GM12872 (cell line): ENCODE measurements around the gene CD6.

Experiments
- TF ChIP-seq, protein P1 (sequence below): IDR thresholded peaks from 3 replicates; pipeline ENCODE4 v1.5.1; 2011; ENCODE audit warnings: low read depth, mild to moderate bottlenecking, low read length, moderate library complexity; ENCODE audit not compliant: insufficient read depth

CD6 gene

DNA sequence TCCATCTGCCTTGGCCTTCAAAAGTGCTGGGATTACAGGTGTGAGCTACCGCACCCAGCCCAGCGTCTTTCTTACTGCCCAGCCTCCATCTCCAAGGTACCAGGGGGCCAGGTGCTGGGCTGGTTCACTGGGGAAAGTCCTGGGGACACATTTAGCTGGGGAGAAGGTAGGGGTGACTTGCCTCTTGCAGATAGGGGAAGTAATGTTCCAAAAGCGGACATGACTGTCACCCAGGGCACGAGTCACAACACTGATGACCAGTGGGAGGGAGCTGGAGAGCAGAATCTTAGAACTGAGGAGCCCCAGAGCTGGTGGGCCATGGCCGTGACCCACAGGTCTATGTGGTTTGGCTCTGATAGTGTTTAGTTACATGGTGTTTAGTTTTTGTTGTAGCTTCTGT is 17.1 kb upstream of the CD6 start:
- TF ChIP-seq, protein P1, sequence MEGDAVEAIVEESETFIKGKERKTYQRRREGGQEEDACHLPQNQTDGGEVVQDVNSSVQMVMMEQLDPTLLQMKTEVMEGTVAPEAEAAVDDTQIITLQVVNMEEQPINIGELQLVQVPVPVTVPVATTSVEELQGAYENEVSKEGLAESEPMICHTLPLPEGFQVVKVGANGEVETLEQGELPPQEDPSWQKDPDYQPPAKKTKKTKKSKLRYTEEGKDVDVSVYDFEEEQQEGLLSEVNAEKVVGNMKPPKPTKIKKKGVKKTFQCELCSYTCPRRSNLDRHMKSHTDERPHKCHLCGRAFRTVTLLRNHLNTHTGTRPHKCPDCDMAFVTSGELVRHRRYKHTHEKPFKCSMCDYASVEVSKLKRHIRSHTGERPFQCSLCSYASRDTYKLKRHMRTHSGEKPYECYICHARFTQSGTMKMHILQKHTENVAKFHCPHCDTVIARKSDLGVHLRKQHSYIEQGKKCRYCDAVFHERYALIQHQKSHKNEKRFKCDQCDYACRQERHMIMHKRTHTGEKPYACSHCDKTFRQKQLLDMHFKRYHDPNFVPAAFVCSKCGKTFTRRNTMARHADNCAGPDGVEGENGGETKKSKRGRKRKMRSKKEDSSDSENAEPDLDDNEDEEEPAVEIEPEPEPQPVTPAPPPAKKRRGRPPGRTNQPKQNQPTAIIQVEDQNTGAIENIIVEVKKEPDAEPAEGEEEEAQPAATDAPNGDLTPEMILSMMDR: no peak

DNA sequence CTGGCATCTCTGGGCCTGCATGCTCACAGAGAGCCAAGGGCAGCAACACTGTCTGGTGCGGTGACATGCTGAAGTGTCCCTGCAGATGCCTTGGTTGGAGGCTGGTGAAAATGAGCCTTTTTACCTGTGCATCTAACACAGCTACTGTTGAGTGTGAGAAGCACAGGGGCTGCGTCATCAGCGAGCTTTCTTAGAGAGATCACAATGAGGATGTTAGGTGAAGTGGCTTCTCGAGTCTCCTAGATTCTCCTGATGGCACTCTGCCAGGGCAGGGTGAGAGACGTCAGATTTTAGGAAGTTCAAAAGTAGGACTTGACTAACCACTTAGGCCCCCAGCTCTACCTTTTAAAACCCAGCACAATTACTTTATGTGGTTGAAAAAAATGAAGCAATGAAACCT is 15.9 kb upstream of the CD6 start:
- TF ChIP-seq, protein P1: no peak

- TF ChIP-seq, protein P1: no peak
Measured at GRCh38 chr11:60957188-60957587, 14.3 kb upstream of the CD6 start.

- TF ChIP-seq, protein P1: no peak
Measured at GRCh38 chr11:60959431-60959830, 12.0 kb upstream of the CD6 start.

GRCh38 chr11:60960405-60960804 is 11.1 kb upstream of the CD6 start:
- TF ChIP-seq, protein P1: no peak

DNA sequence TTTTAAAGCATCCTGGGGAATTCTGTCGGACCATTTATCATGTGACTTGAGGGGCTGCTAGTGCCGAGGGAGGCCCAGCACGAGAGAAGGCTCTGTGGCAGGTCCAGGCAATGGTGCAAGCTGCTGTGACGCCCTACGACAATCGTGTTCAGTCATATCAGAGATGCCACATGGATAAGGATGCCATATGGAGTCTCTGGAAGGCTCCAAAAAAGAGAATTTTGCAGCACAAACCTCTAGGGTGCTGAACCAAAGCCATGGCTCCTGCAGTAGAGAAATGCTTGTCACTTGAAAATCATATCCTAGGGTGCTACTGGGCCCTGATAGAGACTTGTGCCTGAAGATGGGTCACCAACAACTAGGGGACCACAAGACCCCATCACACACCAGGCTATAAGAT is 6.7 kb upstream of the CD6 start:
- TF ChIP-seq, protein P1: no peak

- TF ChIP-seq, protein P1: no peak
Measured at GRCh38 chr11:60966890-60967289, 4.6 kb upstream of the CD6 start.

DNA sequence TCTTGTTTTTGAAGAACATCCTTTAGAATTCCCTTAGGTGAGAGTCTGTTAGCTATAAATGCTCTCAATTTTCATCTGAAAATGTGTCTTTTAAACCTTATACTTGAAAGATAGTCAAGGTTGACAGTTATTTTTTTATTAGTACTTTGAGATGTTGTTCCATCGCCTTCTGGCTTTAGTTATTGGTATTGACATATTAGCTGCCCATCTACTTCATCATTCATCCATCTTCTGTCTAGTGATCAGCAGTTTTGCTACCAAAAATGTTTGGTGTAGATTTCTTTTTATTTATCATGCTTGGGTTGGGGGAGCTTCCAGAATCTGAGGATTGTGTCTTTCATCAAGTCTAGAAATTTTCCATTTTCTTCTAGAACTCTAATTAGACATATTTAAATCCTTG is 3.3 kb upstream of the CD6 start:
- TF ChIP-seq, protein P1: no peak
